Erythroblast (primary cell): ENCODE data around the gene CDC25C.

Experiments
- DNase-seq, 2 experiments: peaks; one replicate each; lab custom pipeline; 2025; lab: John Stamatoyannopoulos, UW
- GATA1 ChIP-seq: IDR thresholded peaks from 2 replicates; pipeline ENCODE4 v1.6.1; 2011; ENCODE audit warnings: low read depth, mild to moderate bottlenecking, control low read depth, low read length, moderate library complexity
- POLR2A ChIP-seq: IDR thresholded peaks from 2 replicates; pipeline ENCODE4 v1.6.1; 2011; ENCODE audit warnings: mild to moderate bottlenecking, low read length

The CDC25C gene

DNA sequence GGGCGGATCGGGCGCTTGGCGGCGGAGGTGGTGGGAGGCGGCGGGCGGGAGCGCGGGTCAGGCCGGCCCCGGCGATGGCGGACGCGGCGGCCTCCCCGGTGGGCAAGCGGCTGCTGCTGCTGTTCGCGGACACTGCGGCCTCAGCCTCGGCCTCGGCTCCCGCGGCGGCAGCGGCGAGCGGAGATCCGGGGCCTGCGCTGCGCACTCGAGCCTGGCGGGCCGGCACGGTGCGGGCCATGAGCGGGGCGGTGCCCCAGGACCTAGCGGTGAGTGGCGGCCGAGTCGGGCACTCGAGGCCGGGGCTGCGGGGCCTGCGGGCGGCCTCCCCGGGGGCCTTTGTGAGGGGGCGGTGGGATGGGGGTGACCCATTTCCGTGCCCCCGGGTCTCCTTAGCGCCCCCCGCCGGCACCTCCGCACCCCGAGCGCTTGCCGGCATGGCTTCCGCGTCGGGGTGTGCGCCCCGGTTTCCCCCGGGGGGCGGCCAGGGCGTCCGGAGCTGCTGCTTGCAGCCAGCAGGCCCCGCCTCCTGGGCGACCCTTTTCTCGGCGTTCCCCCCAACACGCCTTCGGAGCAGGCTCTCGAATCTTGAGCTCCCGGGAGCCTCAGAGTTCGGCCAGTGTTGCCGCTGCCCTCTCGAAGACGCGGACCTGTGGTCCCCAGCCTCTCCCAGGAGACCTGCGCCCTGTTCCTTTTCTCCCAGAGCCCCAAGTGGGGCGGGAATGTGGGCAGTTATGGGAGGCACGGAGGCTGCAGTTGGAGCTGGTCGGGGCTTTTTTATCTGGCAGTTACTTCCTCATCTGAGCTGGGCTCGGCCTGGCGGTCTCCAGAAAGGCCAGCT is 21.3 kb upstream of the CDC25C start:
- TF ChIP-seq POLR2A (peak; percentile 56), GATA1 (no peak)
- DNase-seq, result peak; percentile 84 to 91

GRCh38 chr5:138352071-138352721 is 20.6 kb upstream of the CDC25C start, which contains the start of gene KDM3B:
KDM3B (plus strand) TSS chr5:138352685; CDS start chr5:138352796, 111 bp downstream.
- TF ChIP-seq GATA1 (no peak), POLR2A (no peak)
- peak; percentile 96 to 98 for DNase-seq

DNA sequence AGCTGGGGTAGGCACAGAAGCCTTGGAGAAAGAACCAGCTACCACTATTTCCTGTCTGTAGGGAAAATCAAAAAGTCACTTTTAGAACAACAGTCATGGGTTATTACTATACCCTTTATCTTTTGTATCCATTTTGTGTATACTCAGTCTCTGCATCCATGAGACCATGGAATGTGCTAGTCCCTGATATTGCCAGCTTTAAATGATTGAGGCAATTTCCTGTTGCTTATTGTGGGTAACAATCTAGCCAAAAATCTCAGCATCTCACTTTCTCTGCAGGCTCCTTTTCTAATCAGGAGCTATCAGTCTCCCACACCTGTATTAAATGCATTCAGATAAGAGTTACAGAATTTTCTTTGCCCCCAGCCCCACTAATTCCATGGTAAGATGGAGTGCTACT is 19.9 kb upstream of the CDC25C start:
- DNase-seq, result no peak
- TF ChIP-seq GATA1 (no peak), POLR2A (no peak)

GRCh38 chr5:138351056-138351455 is 19.5 kb upstream of the CDC25C start:
- TF ChIP-seq GATA1, result no peak
- no peak for TF ChIP-seq POLR2A
- no peak for DNase-seq

DNA sequence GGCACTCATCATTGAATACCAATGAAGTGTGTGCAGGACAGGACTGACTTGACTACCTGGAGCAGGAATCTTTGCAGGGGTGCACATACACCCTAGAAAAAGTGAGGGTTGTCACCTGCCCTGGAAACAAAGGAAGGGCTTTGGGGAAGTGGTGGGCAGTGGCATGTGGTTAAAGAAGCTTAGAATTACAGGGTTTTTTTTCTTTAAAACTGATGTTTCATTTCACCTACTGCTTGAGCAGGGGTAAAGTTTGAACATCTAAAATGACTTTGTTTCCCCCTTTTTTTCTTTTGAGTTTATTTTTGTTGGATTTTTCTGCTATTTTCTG is 18.9 kb upstream of the CDC25C start:
- TF ChIP-seq GATA1 (no peak), POLR2A (no peak)
- no peak for DNase-seq

DNA sequence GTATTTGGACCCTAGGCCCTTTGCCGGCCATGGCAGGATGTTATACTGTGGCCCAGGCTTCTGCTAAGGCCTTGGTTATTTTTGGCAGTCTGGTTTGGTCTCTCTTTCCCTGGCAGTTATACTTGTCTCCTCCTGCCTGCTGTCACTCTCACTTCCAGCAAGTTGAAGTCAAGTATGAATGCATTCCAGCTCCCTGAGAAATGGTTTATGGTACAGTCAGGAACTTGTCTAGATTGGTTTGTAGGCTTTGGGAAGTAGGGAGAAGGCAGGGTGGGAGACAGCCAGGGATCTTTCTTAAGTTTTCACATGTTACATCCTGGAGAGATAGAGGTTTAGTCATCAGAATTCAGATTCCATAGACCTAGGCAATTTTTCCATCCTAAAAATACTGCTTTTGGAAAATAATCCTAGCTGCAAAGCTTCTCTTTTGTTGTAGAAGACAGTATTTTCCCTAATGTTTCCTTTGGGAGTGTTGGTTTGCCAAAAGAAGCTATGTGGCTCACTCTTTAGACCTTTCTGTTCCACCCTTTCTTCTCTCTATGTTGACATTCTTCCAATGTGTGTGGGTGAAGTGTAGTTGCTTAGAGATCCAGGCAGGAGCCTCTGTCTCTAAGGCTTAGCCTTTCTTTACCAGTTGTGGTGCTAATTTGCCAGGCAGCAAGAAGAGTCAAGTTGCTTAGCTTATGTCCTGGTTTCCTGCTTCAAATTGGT is 18.4 kb upstream of the CDC25C start:
- DNase-seq, result no peak
- TF ChIP-seq GATA1 (no peak), POLR2A (no peak)

GRCh38 chr5:138346889-138347288 is 15.3 kb upstream of the CDC25C start:
- no peak for TF ChIP-seq GATA1
- TF ChIP-seq POLR2A, result no peak

DNA sequence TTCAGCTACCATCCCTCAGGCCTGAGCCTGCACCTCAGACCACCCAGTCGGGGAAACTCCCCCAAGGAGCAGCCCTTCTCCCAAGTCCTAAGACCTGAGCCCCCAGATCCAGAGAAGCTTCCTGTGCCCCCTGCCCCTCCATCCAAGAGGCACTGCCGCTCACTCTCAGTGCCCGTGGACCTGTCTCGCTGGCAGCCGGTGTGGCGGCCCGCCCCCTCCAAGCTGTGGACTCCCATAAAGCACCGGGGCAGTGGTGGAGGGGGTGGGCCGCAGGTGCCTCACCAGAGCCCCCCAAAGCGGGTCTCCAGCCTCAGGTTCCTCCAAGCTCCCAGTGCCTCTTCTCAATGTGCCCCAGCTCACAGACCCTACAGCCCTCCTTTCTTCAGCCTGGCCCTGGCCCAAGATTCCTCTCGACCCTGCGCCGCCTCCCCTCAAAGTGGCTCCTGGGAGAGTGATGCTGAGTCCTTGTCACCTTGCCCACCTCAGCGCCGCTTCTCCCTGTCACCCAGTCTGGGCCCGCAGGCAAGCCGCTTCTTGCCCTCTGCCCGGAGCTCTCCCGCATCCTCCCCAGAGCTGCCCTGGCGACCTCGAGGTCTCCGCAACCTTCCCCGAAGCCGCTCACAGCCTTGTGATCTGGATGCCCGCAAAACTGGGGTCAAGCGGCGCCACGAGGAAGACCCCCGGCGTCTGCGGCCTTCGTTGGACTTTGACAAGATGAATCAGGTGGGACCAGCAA is 13.5 kb upstream of the CDC25C start:
- no peak for TF ChIP-seq GATA1
- no peak for TF ChIP-seq POLR2A
- no peak for DNase-seq

More at GRCh38 chr5:138346889-138347288, 15.3 kb upstream of the CDC25C start:
- no peak for DNase-seq

GRCh38 chr5:138340008-138340407 is 8.4 kb upstream of the CDC25C start:
- DNase-seq, result no peak
- TF ChIP-seq GATA1, result no peak
- no peak for TF ChIP-seq POLR2A

- peak; percentile 14 for TF ChIP-seq POLR2A
- TF ChIP-seq GATA1, result no peak
- DNase-seq, result no peak
Measured at GRCh38 chr5:138339464-138339863, 7.9 kb upstream of the CDC25C start.

GRCh38 chr5:138339091-138339456 is 7.5 kb upstream of the CDC25C start:
- peak; percentile 58 to 64 for DNase-seq
- TF ChIP-seq POLR2A (peak; percentile 40), GATA1 (no peak)

GRCh38 chr5:138338411-138339090 is 6.9 kb upstream of the CDC25C start:
- peak; percentile 66 for TF ChIP-seq POLR2A
- no peak for TF ChIP-seq GATA1
- DNase-seq, result no peak
